HepG2 (cell line): ENCODE results near the gene HDAC10. TPM values are rescaled to one million over a fixed set of nuclear protein-coding genes. Genes with fewer than 3 reads are reported as not detected.

Experiments used
- HOXA5 ChIP-seq: sonication (generic); formaldehyde crosslinking; IDR thresholded peaks from 2 replicates; pipeline ENCODE4 v1.4.0; 2020; ENCODE audit warnings: missing genetic modification reagents
- TEAD2 ChIP-seq: sonication (generic); formaldehyde crosslinking; IDR thresholded peaks from 2 replicates; pipeline ENCODE4 v1.9.0; 2021; ENCODE audit warnings: missing genetic modification reagents
- THYN1 ChIP-seq: sonication (generic); formaldehyde crosslinking; IDR thresholded peaks from 2 replicates; pipeline ENCODE4 v1.8.1; 2023; ENCODE audit warnings: low read depth, mild to moderate bottlenecking, moderate library complexity, missing genetic modification reagents, borderline replicate concordance
- ZFP1 ChIP-seq: IDR thresholded peaks from 2 replicates; pipeline ENCODE4 v1.6.1; 2016
- ZNF256 ChIP-seq: sonication (generic); formaldehyde crosslinking; conservative IDR thresholded peaks from 2 replicates; pipeline ENCODE4 v1.4.0; 2020; ENCODE audit warnings: missing genetic modification reagents
- ZNF569 ChIP-seq: sonication (generic); formaldehyde crosslinking; IDR thresholded peaks from 2 replicates; pipeline ENCODE4 v1.5.0; 2020; ENCODE audit warnings: mild to moderate bottlenecking, missing genetic modification reagents, moderate library complexity, borderline replicate concordance
- ZNF670 ChIP-seq: sonication (generic); formaldehyde crosslinking; IDR thresholded peaks from 2 replicates; pipeline ENCODE4 v1.8.0; 2022; ENCODE audit warnings: mild to moderate bottlenecking, missing genetic modification reagents, borderline replicate concordance
- ZNF841 ChIP-seq: sonication (generic); formaldehyde crosslinking; IDR thresholded peaks from 2 replicates; pipeline ENCODE4 v1.8.1; 2023; ENCODE audit warnings: missing genetic modification reagents, borderline replicate concordance
- polyA plus RNA-seq, 8 experiments: library from polyadenylated mRNA; depleted of rRNA in 3 of 8; stranded (reverse) in 7 of 8; unstranded in 1 of 8; fragments of >200 nt; fragmentation: Illumina TruSeq in 4 of 8; extraction: Trizol in 4 of 8; gene quantifications; 2 replicates each; pipeline versions ENCODE4 v1.2.1 to v1.2.3, GENCODE V29; 2011 to 2016; ENCODE audit warnings: low read depth in 4 of 8, missing spikeins in 1 of 8, mixed read lengths in 1 of 8; ENCODE audit not compliant: insufficient read depth in 1 of 8
- total RNA-seq, 5 experiments: library from RNA; depleted of rRNA; stranded (reverse); fragments of >200 nt; fragmentation: Illumina TruSeq; extraction: Trizol; gene quantifications; 2 replicates each; pipeline ENCODE4 v1.2.3, GENCODE V29; 2016; ENCODE audit warnings: low read depth in 1 of 5
- TF ChIP-seq, protein P1 (sequence below), 2 experiments: fragments of 450-650 bp in 1 of 2; sonication (generic) in 1 of 2; formaldehyde crosslinking in 1 of 2; IDR thresholded peaks; 2 replicates each; pipeline versions ENCODE4 v1.6.1 to v1.8.0; 2016 to 2022; ENCODE audit warnings: antibody characterized with exemption in 1 of 2, mild to moderate bottlenecking in 1 of 2, missing genetic modification reagents in 1 of 2
- TF ChIP-seq, protein P2 (sequence below): sonication (generic); formaldehyde crosslinking; IDR thresholded peaks from 2 replicates; pipeline ENCODE4 v1.8.0; 2022; ENCODE audit warnings: mild to moderate bottlenecking, missing genetic modification reagents, moderate library complexity
- TF ChIP-seq, protein P3 (sequence below): sonication (generic); formaldehyde crosslinking; IDR thresholded peaks from 2 replicates; pipeline ENCODE4 v1.9.0; 2021; ENCODE audit warnings: mild to moderate bottlenecking, missing genetic modification reagents

Gene HDAC10
- total and polyA plus RNA-seq, 2 of the 13 experiments (the other 11 are each of a cell fraction or from before 2014, with no cell fraction given), result 13.9 to 14.9 TPM

DNA sequence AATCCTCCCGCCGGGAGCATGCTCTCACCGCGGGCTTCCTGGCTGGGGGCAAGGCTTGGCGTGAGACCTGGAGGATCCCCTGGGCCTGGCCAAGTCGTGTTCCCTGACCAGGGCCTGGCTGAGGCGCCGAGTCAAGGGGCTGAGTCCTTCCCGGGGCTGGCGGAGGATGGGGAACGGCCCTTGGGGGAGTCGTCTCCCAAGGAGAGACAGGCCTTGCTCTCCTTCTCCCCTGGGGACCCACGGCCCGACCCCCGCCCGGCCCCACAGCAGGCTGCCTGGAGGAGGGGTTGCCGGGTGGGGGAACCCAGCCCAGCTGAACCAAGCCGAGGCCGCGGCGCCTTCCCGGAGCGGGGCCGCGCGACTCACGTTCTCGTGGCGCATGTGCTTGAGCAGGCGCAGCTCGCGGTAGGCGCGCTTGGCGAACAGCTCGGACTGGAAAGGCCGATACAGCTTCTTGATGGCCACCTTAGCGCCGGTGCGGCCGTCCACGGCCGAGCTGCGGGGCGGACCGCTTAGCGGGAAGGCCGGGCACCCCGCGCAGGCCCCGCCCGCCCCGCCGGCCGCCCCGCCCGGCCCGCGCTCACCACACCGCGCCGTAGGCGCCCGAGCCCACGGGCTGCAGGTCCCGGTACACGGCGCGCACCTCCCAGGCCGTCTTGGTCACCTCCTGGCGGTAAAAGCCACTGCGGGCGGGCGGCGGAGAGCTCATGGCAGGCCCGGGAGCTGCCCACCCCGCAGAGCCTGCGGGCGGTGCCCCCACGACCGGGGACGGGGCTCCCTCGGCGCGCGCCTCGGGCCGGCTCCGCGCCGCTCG lies 9.9 kb upstream of the HDAC10 start (continued):
- TF ChIP-seq ZNF256 (CRISPR knock-in tag) (no peak), ZNF670 (CRISPR knock-in tag) (no peak), HOXA5 (CRISPR knock-in tag) (no peak), ZNF841 (CRISPR knock-in tag) (no peak), THYN1 (CRISPR knock-in tag) (no peak), ZFP1 (CRISPR knock-in tag) (no peak), ZNF569 (CRISPR knock-in tag) (no peak), TEAD2 (CRISPR knock-in tag) (no peak)
- TF ChIP-seq, protein P1, sequence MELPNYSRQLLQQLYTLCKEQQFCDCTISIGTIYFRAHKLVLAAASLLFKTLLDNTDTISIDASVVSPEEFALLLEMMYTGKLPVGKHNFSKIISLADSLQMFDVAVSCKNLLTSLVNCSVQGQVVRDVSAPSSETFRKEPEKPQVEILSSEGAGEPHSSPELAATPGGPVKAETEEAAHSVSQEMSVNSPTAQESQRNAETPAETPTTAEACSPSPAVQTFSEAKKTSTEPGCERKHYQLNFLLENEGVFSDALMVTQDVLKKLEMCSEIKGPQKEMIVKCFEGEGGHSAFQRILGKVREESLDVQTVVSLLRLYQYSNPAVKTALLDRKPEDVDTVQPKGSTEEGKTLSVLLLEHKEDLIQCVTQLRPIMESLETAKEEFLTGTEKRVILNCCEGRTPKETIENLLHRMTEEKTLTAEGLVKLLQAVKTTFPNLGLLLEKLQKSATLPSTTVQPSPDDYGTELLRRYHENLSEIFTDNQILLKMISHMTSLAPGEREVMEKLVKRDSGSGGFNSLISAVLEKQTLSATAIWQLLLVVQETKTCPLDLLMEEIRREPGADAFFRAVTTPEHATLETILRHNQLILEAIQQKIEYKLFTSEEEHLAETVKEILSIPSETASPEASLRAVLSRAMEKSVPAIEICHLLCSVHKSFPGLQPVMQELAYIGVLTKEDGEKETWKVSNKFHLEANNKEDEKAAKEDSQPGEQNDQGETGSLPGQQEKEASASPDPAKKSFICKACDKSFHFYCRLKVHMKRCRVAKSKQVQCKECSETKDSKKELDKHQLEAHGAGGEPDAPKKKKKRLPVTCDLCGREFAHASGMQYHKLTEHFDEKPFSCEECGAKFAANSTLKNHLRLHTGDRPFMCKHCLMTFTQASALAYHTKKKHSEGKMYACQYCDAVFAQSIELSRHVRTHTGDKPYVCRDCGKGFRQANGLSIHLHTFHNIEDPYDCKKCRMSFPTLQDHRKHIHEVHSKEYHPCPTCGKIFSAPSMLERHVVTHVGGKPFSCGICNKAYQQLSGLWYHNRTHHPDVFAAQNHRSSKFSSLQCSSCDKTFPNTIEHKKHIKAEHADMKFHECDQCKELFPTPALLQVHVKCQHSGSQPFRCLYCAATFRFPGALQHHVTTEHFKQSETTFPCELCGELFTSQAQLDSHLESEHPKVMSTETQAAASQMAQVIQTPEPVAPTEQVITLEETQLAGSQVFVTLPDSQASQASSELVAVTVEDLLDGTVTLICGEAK (IDR thresholded peaks at IDR 0.05), result no peak
- TF ChIP-seq, protein P1 (CRISPR knock-in tag; IDR thresholded peaks at IDR 0.05), result peak; percentile 55; the same call in 1 of the 2 replicates
- TF ChIP-seq, protein P2, sequence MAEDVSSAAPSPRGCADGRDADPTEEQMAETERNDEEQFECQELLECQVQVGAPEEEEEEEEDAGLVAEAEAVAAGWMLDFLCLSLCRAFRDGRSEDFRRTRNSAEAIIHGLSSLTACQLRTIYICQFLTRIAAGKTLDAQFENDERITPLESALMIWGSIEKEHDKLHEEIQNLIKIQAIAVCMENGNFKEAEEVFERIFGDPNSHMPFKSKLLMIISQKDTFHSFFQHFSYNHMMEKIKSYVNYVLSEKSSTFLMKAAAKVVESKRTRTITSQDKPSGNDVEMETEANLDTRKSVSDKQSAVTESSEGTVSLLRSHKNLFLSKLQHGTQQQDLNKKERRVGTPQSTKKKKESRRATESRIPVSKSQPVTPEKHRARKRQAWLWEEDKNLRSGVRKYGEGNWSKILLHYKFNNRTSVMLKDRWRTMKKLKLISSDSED (CRISPR knock-in tag), result no peak
- TF ChIP-seq, protein P3, sequence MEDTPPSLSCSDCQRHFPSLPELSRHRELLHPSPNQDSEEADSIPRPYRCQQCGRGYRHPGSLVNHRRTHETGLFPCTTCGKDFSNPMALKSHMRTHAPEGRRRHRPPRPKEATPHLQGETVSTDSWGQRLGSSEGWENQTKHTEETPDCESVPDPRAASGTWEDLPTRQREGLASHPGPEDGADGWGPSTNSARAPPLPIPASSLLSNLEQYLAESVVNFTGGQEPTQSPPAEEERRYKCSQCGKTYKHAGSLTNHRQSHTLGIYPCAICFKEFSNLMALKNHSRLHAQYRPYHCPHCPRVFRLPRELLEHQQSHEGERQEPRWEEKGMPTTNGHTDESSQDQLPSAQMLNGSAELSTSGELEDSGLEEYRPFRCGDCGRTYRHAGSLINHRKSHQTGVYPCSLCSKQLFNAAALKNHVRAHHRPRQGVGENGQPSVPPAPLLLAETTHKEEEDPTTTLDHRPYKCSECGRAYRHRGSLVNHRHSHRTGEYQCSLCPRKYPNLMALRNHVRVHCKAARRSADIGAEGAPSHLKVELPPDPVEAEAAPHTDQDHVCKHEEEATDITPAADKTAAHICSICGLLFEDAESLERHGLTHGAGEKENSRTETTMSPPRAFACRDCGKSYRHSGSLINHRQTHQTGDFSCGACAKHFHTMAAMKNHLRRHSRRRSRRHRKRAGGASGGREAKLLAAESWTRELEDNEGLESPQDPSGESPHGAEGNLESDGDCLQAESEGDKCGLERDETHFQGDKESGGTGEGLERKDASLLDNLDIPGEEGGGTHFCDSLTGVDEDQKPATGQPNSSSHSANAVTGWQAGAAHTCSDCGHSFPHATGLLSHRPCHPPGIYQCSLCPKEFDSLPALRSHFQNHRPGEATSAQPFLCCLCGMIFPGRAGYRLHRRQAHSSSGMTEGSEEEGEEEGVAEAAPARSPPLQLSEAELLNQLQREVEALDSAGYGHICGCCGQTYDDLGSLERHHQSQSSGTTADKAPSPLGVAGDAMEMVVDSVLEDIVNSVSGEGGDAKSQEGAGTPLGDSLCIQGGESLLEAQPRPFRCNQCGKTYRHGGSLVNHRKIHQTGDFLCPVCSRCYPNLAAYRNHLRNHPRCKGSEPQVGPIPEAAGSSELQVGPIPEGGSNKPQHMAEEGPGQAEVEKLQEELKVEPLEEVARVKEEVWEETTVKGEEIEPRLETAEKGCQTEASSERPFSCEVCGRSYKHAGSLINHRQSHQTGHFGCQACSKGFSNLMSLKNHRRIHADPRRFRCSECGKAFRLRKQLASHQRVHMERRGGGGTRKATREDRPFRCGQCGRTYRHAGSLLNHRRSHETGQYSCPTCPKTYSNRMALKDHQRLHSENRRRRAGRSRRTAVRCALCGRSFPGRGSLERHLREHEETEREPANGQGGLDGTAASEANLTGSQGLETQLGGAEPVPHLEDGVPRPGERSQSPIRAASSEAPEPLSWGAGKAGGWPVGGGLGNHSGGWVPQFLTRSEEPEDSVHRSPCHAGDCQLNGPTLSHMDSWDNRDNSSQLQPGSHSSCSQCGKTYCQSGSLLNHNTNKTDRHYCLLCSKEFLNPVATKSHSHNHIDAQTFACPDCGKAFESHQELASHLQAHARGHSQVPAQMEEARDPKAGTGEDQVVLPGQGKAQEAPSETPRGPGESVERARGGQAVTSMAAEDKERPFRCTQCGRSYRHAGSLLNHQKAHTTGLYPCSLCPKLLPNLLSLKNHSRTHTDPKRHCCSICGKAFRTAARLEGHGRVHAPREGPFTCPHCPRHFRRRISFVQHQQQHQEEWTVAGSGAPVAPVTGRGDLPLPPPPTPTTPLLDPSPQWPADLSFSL (CRISPR knock-in tag), result no peak
